GM23338 (cell line): ENCODE data around the gene MYO19. TPM values are rescaled to one million over a fixed set of nuclear protein-coding genes. Genes with fewer than 3 reads are reported as not detected.

Experiments used
- ATAC-seq: fragments of 200-7000 bp; cut with Tn5 transposase; 3 replicates; pipeline ENCODE4 v1.9.1; 2020
- DNase-seq: peaks from one replicate; pipeline ENCODE4 v3.0.0-alpha.2; 2015; ENCODE audit warnings: low spot score
- H2AFZ ChIP-seq: fragments of 200-600 bp; sonication (generic); 2 replicates; pipeline ENCODE4 v1.8.0; 2016; ENCODE audit warnings: antibody characterized with exemption, mild to moderate bottlenecking, moderate library complexity
- H3F3A ChIP-seq: fragments of 200-600 bp; sonication (generic); replicated peaks from 2 replicates; pipeline ENCODE4 v1.8.0; 2017; ENCODE audit warnings: antibody characterized with exemption, mixed run types, low read depth
- H3K27ac ChIP-seq: fragments of 200-600 bp; sonication (generic); 2 replicates; pipeline ENCODE4 v1.6.1; 2016; ENCODE audit warnings: low read depth
- H3K27me3 ChIP-seq: fragments of 200-600 bp; sonication (generic); 2 replicates; pipeline ENCODE4 v1.8.0; 2016; ENCODE audit warnings: mild to moderate bottlenecking, mixed run types, moderate library complexity; ENCODE audit not compliant: insufficient read depth
- H3K36me3 ChIP-seq: fragments of 200-600 bp; sonication (generic); 2 replicates; pipeline ENCODE4 v1.8.0; 2016; ENCODE audit warnings: mild to moderate bottlenecking; ENCODE audit not compliant: insufficient read depth
- H3K4me1 ChIP-seq: fragments of 200-600 bp; sonication (generic); 2 replicates; pipeline ENCODE4 v1.8.0; 2016; ENCODE audit warnings: mild to moderate bottlenecking, moderate library complexity; ENCODE audit not compliant: insufficient read depth
- H3K4me2 ChIP-seq: fragments of 200-600 bp; sonication (generic); 2 replicates; pipeline ENCODE4 v1.7.1; 2017; ENCODE audit warnings: mixed run types
- H3K4me3 ChIP-seq: fragments of 200-600 bp; sonication (generic); 2 replicates; pipeline ENCODE4 v1.6.1; 2016; ENCODE audit warnings: mixed run types
- H3K79me2 ChIP-seq: fragments of 200-600 bp; sonication (generic); replicated peaks from 2 replicates; pipeline ENCODE4 v1.8.0; 2017; ENCODE audit warnings: mild to moderate bottlenecking; ENCODE audit not compliant: insufficient read depth
- H3K9me2 ChIP-seq: fragments of 200-600 bp; sonication (generic); 2 replicates; pipeline ENCODE4 v1.8.0; 2017; ENCODE audit not compliant: insufficient read depth
- H4K20me1 ChIP-seq: fragments of 200-600 bp; sonication (generic); replicated peaks from 2 replicates; pipeline ENCODE4 v1.8.0; 2017; ENCODE audit warnings: mild to moderate bottlenecking; ENCODE audit not compliant: insufficient read depth
- H3K27ac Mint-ChIP-seq: 2 replicates; pipeline ENCODE4 v1.8.0; 2020; ENCODE audit warnings: inconsistent platforms, mild to moderate bottlenecking, moderate library complexity, mixed read lengths
- H3K27me3 Mint-ChIP-seq: 3 replicates; pipeline ENCODE4 v1.8.0; 2022; ENCODE audit warnings: low read depth, mild to moderate bottlenecking, moderate library complexity, mixed read lengths, inconsistent platforms; ENCODE audit not compliant: insufficient read depth, poor library complexity
- H3K36me3 Mint-ChIP-seq: 3 replicates; pipeline ENCODE4 v1.8.0; 2021; ENCODE audit warnings: low read depth, mild to moderate bottlenecking, inconsistent platforms, moderate library complexity, mixed read lengths
- H3K4me1 Mint-ChIP-seq: 3 replicates; pipeline ENCODE4 v1.8.0; 2020; ENCODE audit warnings: mild to moderate bottlenecking, inconsistent platforms, mixed read lengths
- H3K4me3 Mint-ChIP-seq: 3 replicates; pipeline ENCODE4 v1.8.0; 2021; ENCODE audit warnings: moderate library complexity, mild to moderate bottlenecking, inconsistent platforms, mixed read lengths
- H3K9me3 Mint-ChIP-seq: 3 replicates; pipeline ENCODE4 v1.8.0; 2020; ENCODE audit warnings: moderate library complexity, mild to moderate bottlenecking, inconsistent platforms, mixed read lengths
- CREB1 ChIP-seq: fragments of 250-450 bp; sonication (Bioruptor Pico); IDR thresholded peaks from 2 replicates; pipeline ENCODE4 v1.5.0; 2020; ENCODE audit warnings: low read depth, mild to moderate bottlenecking, moderate library complexity
- CTCF ChIP-seq, 2 experiments: fragments of 200-600 bp in 1 of 2; sonication (generic) in 1 of 2; conservative IDR thresholded peaks; 2 replicates each; pipeline versions ENCODE4 v1.5.1 to v1.6.1; 2016 to 2017; ENCODE audit warnings: antibody characterized with exemption in 2 of 2, low read depth in 2 of 2, mild to moderate bottlenecking in 2 of 2, moderate library complexity in 1 of 2
- ETS1 ChIP-seq: IDR thresholded peaks from 2 replicates; pipeline ENCODE4 v1.6.1; 2016; ENCODE audit warnings: antibody characterized with exemption
- JUNB ChIP-seq: IDR thresholded peaks from one replicate; pipeline ENCODE4 v1.6.1; 2016; ENCODE audit warnings: antibody characterized with exemption; ENCODE audit not compliant: unreplicated experiment
- POLR2AphosphoS5 ChIP-seq: IDR thresholded peaks from 2 replicates; pipeline ENCODE4 v1.6.1; 2016; ENCODE audit warnings: antibody characterized with exemption, low read depth
- REST ChIP-seq: IDR thresholded peaks from one replicate; pipeline ENCODE4 v1.6.1; 2018; ENCODE audit warnings: antibody characterized with exemption; ENCODE audit not compliant: unreplicated experiment
- STAT1 ChIP-seq: IDR thresholded peaks from one replicate; pipeline ENCODE4 v1.6.1; 2016; ENCODE audit warnings: antibody characterized with exemption; ENCODE audit not compliant: unreplicated experiment
- ZNF114 ChIP-seq: fragments of 250-450 bp; sonication (Bioruptor Pico); IDR thresholded peaks from 2 replicates; pipeline ENCODE4 v1.5.0; 2020; ENCODE audit warnings: mild to moderate bottlenecking, moderate library complexity
- long read RNA-seq: library from polyadenylated mRNA; unstranded; transcript quantifications from one replicate; pipeline ENCODE4 v2.0.0, GENCODE V29; 2020; ENCODE audit not compliant: unreplicated experiment
- polyA plus RNA-seq: library from polyadenylated mRNA; unstranded; fragments of >200 nt; fragmentation: Nextera tagmentation; extraction: Ambion mirVana; gene quantifications from 2 replicates; pipeline ENCODE4 v1.2.1, GENCODE V29; 2016
- total RNA-seq: library from RNA; depleted of rRNA; stranded (reverse); fragments of >200 nt; shearing (Covaris generic); gene quantifications from 2 replicates; pipeline ENCODE4 v1.2.3, GENCODE V29; 2014; rRNA removed

The MYO19 gene
- total RNA-seq: 129 and 150 TPM in 2 replicates
- polyA plus RNA-seq: 34.9 and 37.9 TPM in 2 replicates
- long read RNA-seq, full-length matches to known transcripts: 25 of 35 reads
- long read RNA-seq, partial matches to known transcripts: 5 of 35 reads
- long read RNA-seq, other reads (novel, unspliced or antisense): 5 of 35 reads

- peaks cover 14% of the 10 kb centered on the region; the same call in 1 of the 2 replicates for H4K20me1 ChIP-seq
- peaks cover 11% of the 10 kb centered on the region for H3K4me1 ChIP-seq
- H3F3A ChIP-seq: peaks cover 29% of the 10 kb centered on the region
- Mint-ChIP-seq H3K4me3 (peak within 1 kb of the TSS; percentile 99), H3K4me1 (peaks cover 17% of the 10 kb centered on the region), H3K27ac (peak within 1 kb of the TSS; percentile 99), H3K9me3 (peaks cover 10% of the 10 kb centered on the region; the same call in 2 of the 3 replicates), H3K27me3 (peaks cover 14% of the 10 kb centered on the region), H3K36me3 (peaks cover 70% of the 10 kb centered on the region)
- peak within 1 kb of the TSS; percentile 88 for H2AFZ ChIP-seq
- H3K4me2 ChIP-seq: peak within 1 kb of the TSS; percentile 98
- DNase-seq (peak; percentile 95), ATAC-seq (peak; percentile 89)
- peak within 1 kb of the TSS; percentile 99 for H3K27ac ChIP-seq
- TF ChIP-seq ETS1: peak; percentile 65; the same call in 1 of the 2 replicates
- TF ChIP-seq CREB1 (CRISPR knock-in tag): peak; percentile 54
- TF ChIP-seq REST: no peak
- peak; percentile 90 for TF ChIP-seq POLR2AphosphoS5
- peak; percentile 18; the same call in 1 of the 2 replicates for TF ChIP-seq ZNF114
- peaks cover 42% of the 10 kb centered on the region for H3K36me3 ChIP-seq
- H3K9me2 ChIP-seq: no peaks in the 10 kb centered on the region
- no peaks in the 10 kb centered on the region for H3K27me3 ChIP-seq
- H3K79me2 ChIP-seq: peaks cover 54% of the 10 kb centered on the region
- peak within 1 kb of the TSS; percentile 96 for H3K4me3 ChIP-seq
Observed at GRCh38 chr17:36534840-36535668, at the start of gene MYO19, which contains the start of gene PIGW. Gene MYO19, minus strand, starts transcription at chr17:36534868. Its CDS starts 2,330 bp downstream, at chr17:36532538. Gene PIGW, plus strand, starts transcription at chr17:36534987. Its CDS starts 2,115 bp downstream, at chr17:36537102.

- H3K36me3 ChIP-seq: peaks cover 51% of the 10 kb centered on the region
- DNase-seq: no peak
- TF ChIP-seq JUNB (no peak), REST (no peak), CTCF (conservative IDR thresholded peaks at IDR 0.05; ENCODE audit: low read depth in 2 of 2) (no peak), STAT1 (no peak), CREB1 (CRISPR knock-in tag) (no peak)
Observed at GRCh38 chr17:36583787-36584186, 49.1 kb upstream of the MYO19 start.

More at GRCh38 chr17:36583787-36584186, 49.1 kb upstream of the MYO19 start:
- Histone ChIP-seq H3F3A (0 out of 2 replicates have a peak, but pooled peaks cover 2% of the 10 kb centered on the region), H3K27ac (no peak overlapping the region), H4K20me1 (peaks cover 15% of the 10 kb centered on the region), H3K4me3 (no peak overlapping the region), H3K27me3 (no peaks in the 10 kb centered on the region), H2AFZ (no peak overlapping the region), H3K9me2 (no peaks in the 10 kb centered on the region), H3K4me1 (no peaks in the 10 kb centered on the region), H3K4me2 (no peak overlapping the region), H3K79me2 (no peaks in the 10 kb centered on the region)
- Mint-ChIP-seq H3K27ac (no peak overlapping the region), H3K36me3 (peaks cover 49% of the 10 kb centered on the region), H3K4me1 (no peaks in the 10 kb centered on the region), H3K9me3 (no peaks in the 10 kb centered on the region), H3K4me3 (no peak overlapping the region), H3K27me3 (no peaks in the 10 kb centered on the region)
- no peak for ATAC-seq
